ENCODE measurements around the gene DIS3L2. TPM values are rescaled to one million over a fixed set of nuclear protein-coding genes. Genes with fewer than 3 reads are reported as not detected.
A peak's percentile ranks its signal among the peaks of the same experiment; 100 is the strongest.

DIS3L2 gene
- total and polyA plus RNA-seq, 8 donors, result 13.0 to 24.0 (median 16.8) TPM

- DNase-seq (no peak), FAIRE-seq (no peak)
- TF ChIP-seq CTCF (IDR thresholded peaks at IDR 0.05), result no peak
Observed at GRCh38 chr2:232200195-232200594, 238.7 kb downstream of the DIS3L2 start.

DNA sequence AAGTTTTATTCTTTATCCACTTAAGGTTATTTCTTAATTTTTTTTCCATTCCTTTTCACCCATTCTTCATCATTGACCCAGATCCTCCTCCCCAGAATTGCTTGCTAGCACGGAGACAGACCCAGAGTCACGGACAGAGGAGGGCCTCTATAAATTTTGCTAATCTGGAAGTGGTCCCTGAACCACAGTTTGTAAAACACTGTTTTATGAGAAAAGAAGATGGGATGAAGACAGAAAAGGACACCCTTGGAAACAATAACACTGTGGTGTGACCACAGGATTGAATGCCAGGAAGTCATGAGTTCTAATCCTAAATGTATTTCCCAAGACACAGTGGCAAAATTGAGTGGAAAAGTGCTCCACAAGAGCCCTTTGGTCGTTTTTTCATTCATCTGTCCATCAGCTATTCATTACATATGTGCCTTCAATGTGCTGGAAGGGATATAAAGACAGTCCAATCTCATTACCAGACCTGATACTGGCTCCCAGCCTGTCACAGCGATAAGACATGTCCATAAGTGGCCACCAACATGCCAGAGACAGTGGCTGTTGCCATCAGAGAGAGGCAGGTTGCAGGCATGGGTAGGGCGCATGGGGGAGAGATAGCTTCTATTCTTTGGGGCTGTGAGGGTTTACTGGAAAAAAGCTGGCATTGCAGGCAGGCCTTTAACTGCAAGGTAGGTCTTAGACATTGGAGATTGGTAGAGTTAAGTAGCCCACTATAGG lies 241.8 kb downstream of the DIS3L2 start:
- Histone ChIP-seq H3K36me3 (no peaks in the 10 kb centered on the region), H3K4me3 (no peak overlapping the region), H3K4me1 (no peaks in the 10 kb centered on the region), H3K9me3 (no peaks in the 10 kb centered on the region), H3K27ac (no peak overlapping the region), H3K27me3 (no peaks in the 10 kb centered on the region)
- FAIRE-seq (no peak), DNase-seq (no peak), ATAC-seq (no peak)
- no peak for TF ChIP-seq CTCF (IDR thresholded peaks at IDR 0.05)
- WGBS, 2 donors, result 85 to 86% methylated on average over 5 of the region's 5 CpGs
- intact Hi-C loops (cut with DNase I), result no loop called here

More at GRCh38 chr2:232200195-232200594, 238.7 kb downstream of the DIS3L2 start:
- Histone ChIP-seq H3K4me3 (no peak overlapping the region), H3K27ac (no peak overlapping the region), H3K27me3 (no peaks in the 10 kb centered on the region), H3K4me1 (no peaks in the 10 kb centered on the region), H3K9me3 (no peaks in the 10 kb centered on the region), H3K36me3 (no peaks in the 10 kb centered on the region)
- ATAC-seq, result no peak
- intact Hi-C loops (cut with DNase I), result no loop called here
- 93 to 94% methylated on average over 2 of the region's 2 CpGs for WGBS, 2 donors

DNA sequence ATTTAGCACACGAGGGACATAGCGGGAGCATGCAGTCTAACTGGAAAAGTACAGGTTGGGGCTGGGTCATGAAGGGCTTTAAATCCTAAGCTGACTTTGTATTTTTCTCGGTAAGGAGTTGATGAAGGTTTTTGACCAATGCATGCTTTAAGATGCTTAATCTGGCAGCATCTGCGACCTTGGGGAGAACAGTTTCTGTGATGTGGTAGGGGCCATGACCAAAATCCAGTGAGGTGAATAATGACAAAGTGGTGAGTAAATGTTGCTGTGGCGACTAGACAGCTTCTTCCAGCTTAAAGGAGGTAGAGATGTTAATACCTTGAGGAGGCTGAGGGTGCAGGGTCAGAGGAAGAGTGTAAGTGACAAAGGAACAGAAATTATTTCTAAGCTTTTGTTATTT lies 242.4 kb downstream of the DIS3L2 start:
- no peak overlapping the region for H3K4me3 ChIP-seq
- no peak for TF ChIP-seq CTCF (IDR thresholded peaks at IDR 0.05)
- H3K9me3 ChIP-seq, result no peaks in the 10 kb centered on the region
- no peak overlapping the region for H3K27ac ChIP-seq
- 92 to 93% methylated on average over 5 of the region's 5 CpGs for WGBS, 2 donors
- no peaks in the 10 kb centered on the region for H3K4me1 ChIP-seq
- ATAC-seq (no peak), DNase-seq (no peak), FAIRE-seq (no peak)
- H3K36me3 ChIP-seq, result no peaks in the 10 kb centered on the region
- H3K27me3 ChIP-seq, result no peaks in the 10 kb centered on the region
- intact Hi-C loops (cut with DNase I), result no loop called here

GRCh38 chr2:232204457-232204931 lies 243.0 kb downstream of the DIS3L2 start:
- WGBS, 2 donors, result 70 to 72% methylated on average over 9 of the region's 9 CpGs
- no peak for TF ChIP-seq CTCF (IDR thresholded peaks at IDR 0.05)
- Histone ChIP-seq H3K27ac (no peak overlapping the region), H3K4me3 (no peak overlapping the region), H3K9me3 (no peaks in the 10 kb centered on the region), H3K4me1 (no peaks in the 10 kb centered on the region), H3K27me3 (no peaks in the 10 kb centered on the region), H3K36me3 (no peaks in the 10 kb centered on the region)
- FAIRE-seq, result no peak
- intact Hi-C loops (cut with DNase I), result no loop called here
- peak in 2 of 4 donors; percentile 35 to 39 for ATAC-seq
- peak in 2 of 6 donors; percentile 19 to 36 for DNase-seq

GRCh38 chr2:232207174-232207573 lies 245.7 kb downstream of the DIS3L2 start:
- FAIRE-seq (no peak), DNase-seq (peak in 1 of 6 donors; percentile 15), ATAC-seq (peak in 2 of 4 donors; percentile 52 to 59)
- H3K27ac ChIP-seq, result peak overlapping the region in 1 of 4 donors; percentile 10
- 53 to 68% methylated on average over 2 of the region's 2 CpGs for WGBS, 2 donors
- no peaks in the 10 kb centered on the region for H3K9me3 ChIP-seq
- no peaks in the 10 kb centered on the region for H3K4me1 ChIP-seq
- intact Hi-C loops (cut with DNase I), result no loop called here
- no peaks in the 10 kb centered on the region for H3K27me3 ChIP-seq
- TF ChIP-seq CTCF (IDR thresholded peaks at IDR 0.05), result no peak
- H3K36me3 ChIP-seq, result peaks cover 0 to 5% (median 0%) of the 10 kb centered on the region in 3 donors
- no peak overlapping the region for H3K4me3 ChIP-seq

Data from pancreas (tissue), 10 donors.